H1 (cell line): ENCODE measurements around the gene DYNLT1. TPM values are rescaled to one million over a fixed set of nuclear protein-coding genes. Genes with fewer than 3 reads are reported as not detected.

Experiments
- CBX5 ChIP-seq: fragments of 300-800, 300-1000 bp; sonication (generic); IDR thresholded peaks from 2 replicates; pipeline ENCODE4 v1.7.1; 2016; ENCODE audit warnings: antibody characterized with exemption, low read length, low read depth
- CHD2 ChIP-seq: IDR thresholded peaks from 2 replicates; pipeline ENCODE4 v1.6.1; 2012; ENCODE audit warnings: low read length, improper control_type of control experiment
- CHD7 ChIP-seq: fragments of 300-600 bp; sonication (generic); IDR thresholded peaks from 2 replicates; pipeline ENCODE4 v1.7.1; 2012; ENCODE audit warnings: low read length, moderate library complexity, mild to moderate bottlenecking, inconsistent platforms; ENCODE audit not compliant: insufficient replicate concordance
- EGR1 ChIP-seq: IDR thresholded peaks from 2 replicates; pipeline ENCODE4 v1.6.1; 2011; ENCODE audit warnings: low read depth, low read length, borderline replicate concordance
- KDM4A ChIP-seq: IDR thresholded peaks from one replicate; pipeline ENCODE4 v1.7.1; 2012; ENCODE audit warnings: low read depth, mild to moderate bottlenecking, moderate library complexity, low read length, inconsistent platforms; ENCODE audit not compliant: severe bottlenecking
- NANOG ChIP-seq: IDR thresholded peaks from 2 replicates; pipeline ENCODE4 v1.6.1; 2011; ENCODE audit warnings: low read length, low read depth, mild to moderate bottlenecking, inconsistent platforms; ENCODE audit not compliant: insufficient read depth, poor library complexity, severe bottlenecking
- SIN3A ChIP-seq, 2 experiments: IDR thresholded peaks in 1 of 2; conservative IDR thresholded peaks in 1 of 2; 2 replicates each; pipeline ENCODE4 v1.6.1; 2011 to 2012; ENCODE audit warnings: low read length in 2 of 2, improper control_type of control experiment in 1 of 2, low read depth in 1 of 2, mild to moderate bottlenecking in 1 of 2
- SIRT6 ChIP-seq: IDR thresholded peaks from one replicate; pipeline ENCODE4 v1.7.1; 2012; ENCODE audit warnings: low read length, inconsistent platforms
- SP2 ChIP-seq: IDR thresholded peaks from 2 replicates; pipeline ENCODE4 v1.6.1; 2012; ENCODE audit warnings: mild to moderate bottlenecking, low read length, inconsistent platforms
- SP4 ChIP-seq: IDR thresholded peaks from 2 replicates; pipeline ENCODE4 v1.6.1; 2012; ENCODE audit warnings: low read length, inconsistent platforms
- SRF ChIP-seq: IDR thresholded peaks from 2 replicates; pipeline ENCODE4 v1.6.1; 2011; ENCODE audit warnings: mild to moderate bottlenecking, low read depth, low read length, moderate library complexity
- polyA plus RNA-seq, 7 experiments: library from polyadenylated mRNA; depleted of rRNA in 3 of 7; stranded (reverse) in 5 of 7; unstranded in 2 of 7; fragments of >200 nt in 5 of 7; fragments of 200-250 nt in 2 of 7; gene quantifications; 1 replicate in 5 of 7; 2 replicates in 1 of 7; 4 replicates in 1 of 7; pipeline versions ENCODE4 v1.2.1 to v1.2.3, GENCODE V29; 2011 to 2013; ENCODE audit warnings: missing spikeins in 2 of 7, mixed read lengths in 2 of 7
- total RNA-seq: library from RNA; stranded (reverse); fragmentation: NEBNext Ultra II Directional; extraction: Animal tissue kit (Norgen Biotek cat#: 25700); gene quantifications from 2 replicates; pipeline ENCODE4 v1.2.1, GENCODE V29; 2021

The DYNLT1 gene
- total and polyA plus RNA-seq, 2 of the 8 experiments (the other 6 are each of a cell fraction or from before 2014, with no cell fraction given) = 119 to 245 TPM

GRCh38 chr6:158608221-158608620, 36.3 kb downstream of the DYNLT1 start (continued):
- no peak for TF ChIP-seq CHD7
- no peak for TF ChIP-seq SRF
- TF ChIP-seq KDM4A = no peak
- no peak for TF ChIP-seq CHD2
- TF ChIP-seq SP4 = no peak
- TF ChIP-seq SP2 = no peak
- no peak for TF ChIP-seq CBX5
- no peak for TF ChIP-seq NANOG
- TF ChIP-seq SIN3A (conservative IDR thresholded peaks at IDR 0.05 in 1 of 2, IDR thresholded peaks at IDR 0.05 in 1 of 2; ENCODE audit: low read depth in 1 of 2, low read length in 2 of 2) = no peak
- TF ChIP-seq SIRT6 = no peak
- TF ChIP-seq EGR1 = no peak
- TF ChIP-seq, all 59 proteins: peak for 0
